K562 (cell line): ENCODE measurements around the gene BSCL2. TPM values are rescaled to one million over a fixed set of nuclear protein-coding genes. Genes with fewer than 3 reads are reported as not detected.
A peak's percentile ranks its signal among the peaks of the same experiment; 100 is the strongest.

ENCODE experiments used
- CBX5 ChIP-seq: IDR thresholded peaks from 2 replicates; pipeline ENCODE4 v1.6.1; 2014; ENCODE audit warnings: low read depth, borderline replicate concordance
- CEBPZ ChIP-seq: fragments of 150-350 bp; IDR thresholded peaks from 2 replicates; pipeline ENCODE4 v1.6.1; 2014; ENCODE audit warnings: low read depth, mild to moderate bottlenecking, low read length, borderline replicate concordance
- EGR1 ChIP-seq: fragments of 450-650 bp; conservative IDR thresholded peaks from 2 replicates; pipeline ENCODE4 v1.6.1; 2017; ENCODE audit warnings: mild to moderate bottlenecking
- FOXK1 ChIP-seq: sonication (generic); formaldehyde crosslinking; IDR thresholded peaks from 2 replicates; pipeline ENCODE4 v1.8.0; 2022; ENCODE audit warnings: missing genetic modification reagents, mild to moderate bottlenecking, borderline replicate concordance
- FOXO4 ChIP-seq: fragments of 450-650 bp; formaldehyde crosslinking; IDR thresholded peaks from 2 replicates; pipeline ENCODE4 v1.4.0; 2020; ENCODE audit warnings: mild to moderate bottlenecking, moderate library complexity
- HMGXB4 ChIP-seq: sonication (generic); formaldehyde crosslinking; IDR thresholded peaks from 2 replicates; pipeline ENCODE4 v1.8.1; 2023; ENCODE audit warnings: mild to moderate bottlenecking, missing genetic modification reagents
- IRF1 ChIP-seq: sonication (generic); formaldehyde crosslinking; IDR thresholded peaks from 2 replicates; pipeline ENCODE4 v1.8.0; 2022; ENCODE audit warnings: missing genetic modification reagents, mild to moderate bottlenecking, borderline replicate concordance
- MBD1 ChIP-seq: fragments of 250-450 bp; sonication (Bioruptor Pico); IDR thresholded peaks from 2 replicates; pipeline ENCODE4 v1.8.0; 2022; ENCODE audit warnings: inconsistent platforms
- NCOA4 ChIP-seq: fragments of 450-650 bp; IDR thresholded peaks from 2 replicates; pipeline ENCODE4 v1.6.1; 2018; ENCODE audit warnings: mild to moderate bottlenecking; ENCODE audit not compliant: partially characterized antibody
- SMAD2 ChIP-seq: fragments of 150-350 bp; IDR thresholded peaks from 2 replicates; pipeline ENCODE4 v1.6.1; 2014; ENCODE audit warnings: low read depth, mild to moderate bottlenecking, low read length
- SRSF7 ChIP-seq: fragments of 200-400 bp; formaldehyde crosslinking; optimal IDR thresholded peaks from 2 replicates; pipeline ENCODE3; 2017; ENCODE audit warnings: mild to moderate bottlenecking, low read depth, low read length
- ZNF184 ChIP-seq: sonication (generic); formaldehyde crosslinking; IDR thresholded peaks from 2 replicates; pipeline ENCODE4 v1.5.0; 2020; ENCODE audit warnings: missing genetic modification reagents
- ZNF79 ChIP-seq: fragments of 250-450 bp; sonication (Bioruptor Pico); IDR thresholded peaks from 2 replicates; pipeline ENCODE4 v1.4.0; 2020; ENCODE audit warnings: low read depth, mild to moderate bottlenecking, moderate library complexity
- polyA plus RNA-seq, 8 experiments: library from polyadenylated mRNA; depleted of rRNA in 4 of 8; stranded (reverse) in 5 of 8; unstranded in 3 of 8; fragments of >200 nt; fragmentation: Nextera tagmentation in 2 of 8; fragmentation: Illumina TruSeq in 1 of 8; extraction: Ambion mirVana in 2 of 8; extraction: Trizol in 1 of 8; gene quantifications; 2 replicates each; pipeline versions ENCODE4 v1.2.1 to v1.2.3, GENCODE V29; 2011 to 2014; ENCODE audit warnings: inconsistent platforms in 1 of 8, missing spikeins in 1 of 8
- total RNA-seq, 7 experiments: library from RNA; depleted of rRNA in 6 of 7; stranded (reverse); fragments of >200 nt in 6 of 7; fragmentation: Illumina TruSeq in 2 of 7; extraction: Trizol in 2 of 7; gene quantifications; 2 replicates each; pipeline versions ENCODE4 v1.2.1 to v1.2.3, GENCODE V29; 2011 to 2021; ENCODE audit warnings: low replicate concordance in 1 of 7

The BSCL2 gene
- total and polyA plus RNA-seq, 9 of the 15 experiments (the other 6 are each of a cell fraction or from before 2014, with no cell fraction given) = 18.9 to 51.7 (median 35.2) TPM

- TF ChIP-seq SRSF7 = no peak
- TF ChIP-seq MBD1 = no peak
- TF ChIP-seq IRF1 = no peak
- TF ChIP-seq ZNF184 (CRISPR knock-in tag) = no peak
- peak; percentile 67; the same call in 1 of the 2 replicates for TF ChIP-seq HMGXB4 (CRISPR knock-in tag)
- TF ChIP-seq NCOA4 = no peak
- 0 out of 2 replicates have a peak, but pooled peaks have one; percentile 60 for TF ChIP-seq FOXO4 (CRISPR knock-in tag)
- TF ChIP-seq EGR1 = peak; percentile 58
- TF ChIP-seq SMAD2 = no peak
- no peak for TF ChIP-seq CBX5
- peak; percentile 95 for TF ChIP-seq CEBPZ
- no peak for TF ChIP-seq FOXK1 (CRISPR knock-in tag)
- no peak for TF ChIP-seq ZNF79 (CRISPR knock-in tag)
Measured at GRCh38 chr11:62753736-62754603, 46.7 kb upstream of the BSCL2 start, which contains the start of gene ZBTB3 (continued).
